Limb (tissue), 2 donors: Measurements from ENCODE around the gene NTHL1.

Experiments
- DNase-seq, 2 donors: peaks; one replicate each; pipeline ENCODE4 v3.0.0-alpha.2; 2016; ENCODE audit errors: extremely low spot score in 2 of 2

Gene NTHL1

GRCh38 chr16:2009791-2010510 is 37.7 kb downstream of the NTHL1 start, which contains the start of gene ZNF598:
Gene ZNF598, minus strand, starts transcription at chr16:2009821.
- DNase-seq: peak; percentile 88 to 89

GRCh38 chr16:2009164-2009711 is 38.4 kb downstream of the NTHL1 start:
- no peak for DNase-seq

GRCh38 chr16:2008631-2009163 is 38.9 kb downstream of the NTHL1 start:
- no peak for DNase-seq

GRCh38 chr16:2008009-2008526 is 39.6 kb downstream of the NTHL1 start:
- DNase-seq: no peak

GRCh38 chr16:2007081-2007836 is 40.4 kb downstream of the NTHL1 start:
- no peak for DNase-seq

- DNase-seq: no peak
Measured at GRCh38 chr16:2006317-2006716, 41.3 kb downstream of the NTHL1 start.

GRCh38 chr16:2005646-2006045 is 42.0 kb downstream of the NTHL1 start:
- no peak for DNase-seq

- DNase-seq: no peak
Measured at GRCh38 chr16:2004795-2005517, 42.7 kb downstream of the NTHL1 start.

- DNase-seq: peak; percentile 90
Measured at GRCh38 chr16:2003827-2004641, 43.6 kb downstream of the NTHL1 start.

- no peak for DNase-seq
Measured at GRCh38 chr16:2003231-2003826, 44.3 kb downstream of the NTHL1 start.

- peak in 1 of 2 donors; percentile 28 for DNase-seq
Measured at GRCh38 chr16:2002406-2003230, 45.0 kb downstream of the NTHL1 start.

GRCh38 chr16:2001456-2002355 is 45.9 kb downstream of the NTHL1 start:
- DNase-seq: no peak

GRCh38 chr16:2001035-2001434 is 46.6 kb downstream of the NTHL1 start:
- no peak for DNase-seq

GRCh38 chr16:1999866-2000514 is 47.6 kb downstream of the NTHL1 start:
- DNase-seq: no peak

- DNase-seq: no peak
Measured at GRCh38 chr16:1998852-1999801, 48.5 kb downstream of the NTHL1 start.

- DNase-seq: no peak
Measured at GRCh38 chr16:1998360-1998835, 49.2 kb downstream of the NTHL1 start.
